RCC 7860 (cell line): Measurements from ENCODE around the gene POLR1H.
A peak's percentile ranks its signal among the peaks of the same experiment; 100 is the strongest.
"Not testable (repeated sequence)": the region's sequence is repeated elsewhere in the genome, so short reads cannot be mapped to it uniquely, and the experiment has no call there.

Experiments
- DNase-seq: peaks from one replicate; pipeline ENCODE4 v3.0.0-alpha.2; 2015; ENCODE audit warnings: low spot score
- FAIRE-seq: peaks from 2 replicates; lab custom pipeline; 2012; peaks lifted over from hg19 to GRCh38; lab: Jason Lieb, UNC

Gene POLR1H

GRCh38 chr6:30061092-30061857 lies at the start of gene POLR1H:
TSS of gene POLR1H (plus strand) at chr6:30061265. CDS start at chr6:30061525, 260 bp downstream.
- peak; percentile 66 for FAIRE-seq
- peak; percentile 88 for DNase-seq

- FAIRE-seq (no peak), DNase-seq (no peak)
Observed at GRCh38 chr6:30013291-30013922, 47.7 kb upstream of the POLR1H start.

GRCh38 chr6:30019819-30020218 lies 41.2 kb upstream of the POLR1H start:
- no peak for DNase-seq
- no peak for FAIRE-seq

GRCh38 chr6:30020626-30021025 lies 40.4 kb upstream of the POLR1H start:
- FAIRE-seq (no peak), DNase-seq (no peak)

- FAIRE-seq, result no peak
Observed at GRCh38 chr6:30022189-30022588, 38.9 kb upstream of the POLR1H start.

GRCh38 chr6:30022712-30023111 lies 38.4 kb upstream of the POLR1H start:
- not testable (repeated sequence) for DNase-seq, FAIRE-seq

More at GRCh38 chr6:30022189-30022588, 38.9 kb upstream of the POLR1H start:
- no peak for DNase-seq

GRCh38 chr6:30025186-30025585 lies 35.9 kb upstream of the POLR1H start:
- FAIRE-seq, result no peak
- no peak for DNase-seq

GRCh38 chr6:30029588-30029987 lies 31.5 kb upstream of the POLR1H start:
- no peak for FAIRE-seq
- no peak for DNase-seq

- DNase-seq (no peak), FAIRE-seq (no peak)
Observed at GRCh38 chr6:30031381-30031780, 29.7 kb upstream of the POLR1H start.

GRCh38 chr6:30033440-30033839 lies 27.6 kb upstream of the POLR1H start:
- not testable (repeated sequence) for DNase-seq

GRCh38 chr6:30035784-30036183 lies 25.3 kb upstream of the POLR1H start:
- FAIRE-seq (no peak), DNase-seq (no peak)

More at GRCh38 chr6:30033440-30033839, 27.6 kb upstream of the POLR1H start:
- FAIRE-seq, result not testable (repeated sequence)

GRCh38 chr6:30037182-30037788 lies 23.8 kb upstream of the POLR1H start:
- FAIRE-seq (no peak), DNase-seq (no peak)

- FAIRE-seq (no peak), DNase-seq (no peak)
Observed at GRCh38 chr6:30041221-30041620, 19.8 kb upstream of the POLR1H start.

GRCh38 chr6:30041821-30042220 lies 19.2 kb upstream of the POLR1H start:
- no peak for DNase-seq
- no peak for FAIRE-seq

GRCh38 chr6:30042476-30042875 lies 18.6 kb upstream of the POLR1H start:
- no peak for DNase-seq
- no peak for FAIRE-seq

- DNase-seq, result no peak
- FAIRE-seq, result no peak
Observed at GRCh38 chr6:30042914-30043313, 18.2 kb upstream of the POLR1H start.

GRCh38 chr6:30043744-30044143 lies 17.3 kb upstream of the POLR1H start:
- no peak for DNase-seq

GRCh38 chr6:30044630-30045029 lies 16.4 kb upstream of the POLR1H start:
- DNase-seq, result peak; percentile 66
- FAIRE-seq, result no peak

More at GRCh38 chr6:30043744-30044143, 17.3 kb upstream of the POLR1H start:
- FAIRE-seq, result no peak

GRCh38 chr6:30047220-30047619 lies 13.8 kb upstream of the POLR1H start:
- DNase-seq (no peak), FAIRE-seq (no peak)

- FAIRE-seq (no peak), DNase-seq (no peak)
Observed at GRCh38 chr6:30053682-30054081, 7.4 kb upstream of the POLR1H start.

- no peak for FAIRE-seq
- DNase-seq, result no peak
Observed at GRCh38 chr6:30055513-30055912, 5.6 kb upstream of the POLR1H start.

- FAIRE-seq (no peak), DNase-seq (no peak)
Observed at GRCh38 chr6:30060606-30061091, 416 bp upstream of the POLR1H start.
